Measurements from ENCODE around the gene FCHSD2.

Gene FCHSD2

DNA sequence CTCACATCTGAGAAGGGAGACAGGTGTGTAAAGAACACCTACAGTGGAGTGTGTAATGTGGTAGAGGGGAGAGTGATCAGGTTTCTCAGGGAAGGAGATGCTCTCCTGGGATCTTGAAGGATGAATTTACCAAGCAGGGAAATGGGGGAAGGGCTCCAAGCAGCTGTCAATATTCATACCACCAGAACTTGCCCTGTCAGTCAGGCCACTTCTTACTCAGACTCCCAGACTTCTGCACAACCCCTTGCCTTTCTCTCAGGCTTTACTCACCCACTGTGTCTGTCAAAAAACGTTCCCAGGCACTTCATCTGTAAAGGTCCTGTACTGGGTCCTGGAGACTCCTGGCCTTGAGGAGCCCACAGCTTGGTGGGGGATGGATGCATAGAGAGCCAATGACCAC is 14.0 kb upstream of the FCHSD2 start:
- CTCF ChIA-PET, result interaction anchor here (0.7 to 5.0 kb wide), 7 partner anchors 10 to 29 kb away, joined by 3 to 46 read pairs (median 4); partner anchors contain the start of gene FCHSD2
- TF ChIP-seq, protein P1, sequence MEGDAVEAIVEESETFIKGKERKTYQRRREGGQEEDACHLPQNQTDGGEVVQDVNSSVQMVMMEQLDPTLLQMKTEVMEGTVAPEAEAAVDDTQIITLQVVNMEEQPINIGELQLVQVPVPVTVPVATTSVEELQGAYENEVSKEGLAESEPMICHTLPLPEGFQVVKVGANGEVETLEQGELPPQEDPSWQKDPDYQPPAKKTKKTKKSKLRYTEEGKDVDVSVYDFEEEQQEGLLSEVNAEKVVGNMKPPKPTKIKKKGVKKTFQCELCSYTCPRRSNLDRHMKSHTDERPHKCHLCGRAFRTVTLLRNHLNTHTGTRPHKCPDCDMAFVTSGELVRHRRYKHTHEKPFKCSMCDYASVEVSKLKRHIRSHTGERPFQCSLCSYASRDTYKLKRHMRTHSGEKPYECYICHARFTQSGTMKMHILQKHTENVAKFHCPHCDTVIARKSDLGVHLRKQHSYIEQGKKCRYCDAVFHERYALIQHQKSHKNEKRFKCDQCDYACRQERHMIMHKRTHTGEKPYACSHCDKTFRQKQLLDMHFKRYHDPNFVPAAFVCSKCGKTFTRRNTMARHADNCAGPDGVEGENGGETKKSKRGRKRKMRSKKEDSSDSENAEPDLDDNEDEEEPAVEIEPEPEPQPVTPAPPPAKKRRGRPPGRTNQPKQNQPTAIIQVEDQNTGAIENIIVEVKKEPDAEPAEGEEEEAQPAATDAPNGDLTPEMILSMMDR (IDR thresholded peaks at IDR 0.05; ENCODE audit: control extremely low read depth, extremely low read depth, low read depth, missing control alignments), result no peak
- POLR2A ChIA-PET, result interaction anchor here (0.7 kb wide), 1 partner anchor 88 kb away, joined by 6 read pairs; no protein-coding TSS in a partner anchor
- no peak for DNase-seq (ENCODE audit: extremely low spot score)

DNA sequence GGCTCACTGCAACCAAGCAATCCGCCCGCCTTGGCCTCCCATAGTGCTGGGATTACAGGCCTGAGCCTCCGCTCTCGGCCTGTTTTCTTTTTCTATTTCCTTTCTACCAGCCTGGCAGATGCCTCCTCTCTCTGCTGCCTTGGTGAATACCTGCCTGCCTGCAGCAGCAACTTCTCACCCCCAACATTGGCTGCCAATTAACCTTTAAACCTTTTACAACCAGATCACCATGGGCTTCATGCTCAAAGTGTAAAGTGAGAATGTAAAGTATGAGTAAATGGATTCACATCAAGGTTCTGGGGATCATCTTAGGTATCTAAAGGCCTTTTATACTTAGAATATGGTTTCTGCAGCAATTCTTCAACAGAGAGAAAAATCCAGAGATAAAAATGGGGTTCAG is 13.0 kb upstream of the FCHSD2 start:
- TF ChIP-seq, protein P1 (IDR thresholded peaks at IDR 0.05; ENCODE audit: control extremely low read depth, extremely low read depth, low read depth, missing control alignments), result no peak
- ChIA-PET CTCF (interaction anchor here (4.7 to 5.0 kb wide), 2 partner anchors 9 to 12 kb away, joined by 23 to 44 read pairs; partner anchors contain the start of gene FCHSD2), POLR2A (interaction anchor here (0.7 kb wide), 1 partner anchor 13 kb away, joined by 3 read pairs; the partner anchor contains the start of gene FCHSD2)
- DNase-seq (ENCODE audit: extremely low spot score), result no peak

DNA sequence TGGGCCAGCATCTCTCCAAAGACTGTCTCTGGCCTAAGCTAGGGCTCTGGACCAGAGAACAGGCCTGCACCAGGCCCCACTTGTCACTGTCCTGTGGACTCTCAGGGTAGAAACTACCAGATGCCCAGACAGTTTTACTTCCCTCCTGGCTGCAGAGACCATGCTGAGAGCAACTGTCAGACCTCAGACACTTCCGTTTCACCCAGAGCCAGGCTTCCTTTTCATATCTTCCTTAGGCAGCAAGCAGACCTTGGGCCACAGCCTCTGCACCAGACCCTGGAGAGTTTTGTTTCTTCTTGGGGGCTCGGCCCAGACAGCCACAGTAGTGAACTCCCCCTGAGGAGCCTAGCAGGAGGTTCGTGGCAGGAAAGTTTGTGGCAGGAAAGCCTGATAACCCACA is 12.1 kb upstream of the FCHSD2 start:
- DNase-seq (ENCODE audit: extremely low spot score), result peak; percentile 68
- ChIA-PET POLR2A (no interaction called here), CTCF (interaction anchor here (1.1 to 4.2 kb wide), 4 partner anchors 8 to 23 kb away, joined by 3 to 34 read pairs (median 6); partner anchors contain the start of gene FCHSD2)
- TF ChIP-seq, protein P1 (IDR thresholded peaks at IDR 0.05; ENCODE audit: control extremely low read depth, extremely low read depth, low read depth, missing control alignments), result no peak

DNA sequence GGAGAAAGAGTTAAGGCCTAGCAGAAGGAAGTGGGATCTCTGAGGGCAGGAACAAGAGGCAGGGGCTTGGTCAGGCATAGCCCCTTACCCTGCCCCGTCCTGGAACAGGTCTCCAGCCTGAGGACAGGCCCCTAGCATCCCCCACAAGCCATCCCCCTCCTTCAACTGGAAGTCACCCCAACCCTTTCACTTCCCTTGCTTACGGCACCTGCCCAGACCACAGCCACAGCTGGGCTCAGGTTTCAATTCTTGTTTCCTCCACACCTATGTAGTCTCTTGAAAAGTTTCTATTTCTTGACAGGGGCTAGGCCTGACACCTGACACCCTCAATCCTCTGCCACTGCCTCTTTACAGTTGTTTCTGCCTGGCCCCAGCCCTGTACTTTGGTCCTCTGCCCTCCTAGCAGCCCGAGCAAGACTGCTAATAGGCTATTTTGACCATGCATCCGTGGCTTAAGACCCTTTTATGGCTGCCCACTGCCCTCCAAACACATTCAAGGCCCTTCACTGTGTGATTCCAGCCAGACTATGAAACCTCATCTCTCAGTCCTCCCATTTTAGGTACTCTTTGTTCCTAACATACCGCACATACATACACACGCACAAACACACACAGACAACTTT is 10.9 kb upstream of the FCHSD2 start:
- ChIA-PET POLR2A (interaction anchor here (0.6 to 1.2 kb wide), 2 partner anchors 11 to 360 kb away, joined by 4 to 6 read pairs; partner anchors contain the start of gene FCHSD2), CTCF (interaction anchor here (1.1 to 4.2 kb wide), 7 partner anchors 8 to 65 kb away, joined by 3 to 34 read pairs (median 4); partner anchors contain the start of gene FCHSD2)
- TF ChIP-seq, protein P1 (IDR thresholded peaks at IDR 0.05; ENCODE audit: control extremely low read depth, extremely low read depth, low read depth, missing control alignments), result no peak
- DNase-seq (ENCODE audit: extremely low spot score), result peak; percentile 84

DNA sequence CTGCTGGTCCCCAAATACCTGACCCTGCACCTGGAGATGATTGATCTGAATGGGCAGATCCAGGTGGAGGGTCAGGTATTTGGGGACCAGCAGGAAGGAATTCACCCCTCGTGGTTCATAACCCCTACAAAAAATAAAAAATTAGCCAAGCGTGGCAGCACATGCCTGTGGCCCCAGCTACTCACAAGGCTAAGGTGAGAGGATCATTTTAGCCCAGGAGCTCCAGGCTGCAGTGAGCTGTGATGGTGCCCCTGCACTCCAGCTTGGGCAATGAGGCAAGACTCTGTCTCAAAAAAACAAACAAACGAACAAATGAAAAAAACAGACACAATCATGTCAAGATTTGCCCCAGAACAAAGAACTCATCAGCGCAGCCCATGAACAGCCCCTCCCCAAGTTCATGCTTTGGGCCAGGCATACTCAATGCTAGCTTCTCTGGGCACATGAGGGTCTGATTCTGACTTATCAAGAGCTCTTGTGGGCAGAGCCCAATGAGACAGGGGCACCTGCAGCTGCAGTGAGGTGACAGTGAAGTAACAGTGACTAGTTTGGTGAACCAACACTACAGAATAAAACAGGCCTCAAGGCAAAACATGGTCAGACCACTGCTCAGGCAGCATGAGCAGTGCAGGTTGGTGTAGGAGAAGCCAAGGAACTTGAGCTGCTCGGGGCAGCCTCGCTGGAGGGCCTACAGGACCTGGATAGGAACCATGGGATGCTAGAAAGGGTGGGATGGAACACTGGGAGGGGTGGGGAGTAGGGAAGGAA is 10.2 kb upstream of the FCHSD2 start:
- POLR2A ChIA-PET, result interaction anchor here (0.7 to 1.2 kb wide), 2 partner anchors 9 to 10 kb away, joined by 3 to 6 read pairs; partner anchors contain the start of gene FCHSD2
- CTCF ChIA-PET, result interaction anchor here (0.7 to 4.2 kb wide), 7 partner anchors 9 to 171 kb away, joined by 3 to 34 read pairs (median 4); partner anchors contain the start of gene FCHSD2
- TF ChIP-seq, protein P1 (IDR thresholded peaks at IDR 0.05; ENCODE audit: control extremely low read depth, extremely low read depth, low read depth, missing control alignments), result no peak
- DNase-seq (ENCODE audit: extremely low spot score), result no peak

DNA sequence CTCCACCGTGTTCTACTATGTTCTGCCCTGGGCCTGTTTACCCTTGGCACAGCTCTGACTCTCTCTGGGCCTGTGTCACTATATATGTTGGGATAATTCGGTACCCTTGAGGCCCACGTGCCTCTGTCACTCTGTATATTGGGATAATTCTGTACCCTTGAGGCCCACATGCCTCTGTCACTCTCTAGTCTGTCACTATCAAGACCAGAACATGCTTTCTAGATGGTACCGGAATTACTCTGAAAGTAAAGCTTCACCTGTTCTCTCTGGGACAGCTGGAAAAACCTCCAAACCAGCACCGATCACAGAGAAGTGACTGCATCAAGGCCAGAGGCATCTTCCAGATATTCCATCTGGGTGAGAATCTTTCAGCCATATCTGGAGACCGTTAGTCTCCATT is 9.3 kb upstream of the FCHSD2 start:
- ChIA-PET POLR2A (no interaction called here), CTCF (interaction anchor here (0.7 to 4.2 kb wide), 6 partner anchors 8 to 170 kb away, joined by 3 to 34 read pairs (median 4); partner anchors contain the start of gene FCHSD2)
- TF ChIP-seq, protein P1 (IDR thresholded peaks at IDR 0.05; ENCODE audit: control extremely low read depth, extremely low read depth, low read depth, missing control alignments), result no peak
- no peak for DNase-seq (ENCODE audit: extremely low spot score)

All from GM10248 (cell line).